Measurements from ENCODE around the gene SYNJ2.

The SYNJ2 gene

GRCh38 chr6:158006821-158007570 lies 25.3 kb downstream of the SYNJ2 start:
- Mint-ChIP-seq H3K4me3 (no peak overlapping the region), H3K36me3 (ENCODE audit: low read depth) (peaks cover 33% of the 10 kb centered on the region), H3K27ac (no peak overlapping the region), H3K27me3 (no peaks in the 10 kb centered on the region), H3K4me1 (ENCODE audit: low read depth) (peaks cover 83% of the 10 kb centered on the region), H3K9me3 (no peaks in the 10 kb centered on the region)
- DNase-seq: no peak

GRCh38 chr6:158008864-158009113 lies 27.1 kb downstream of the SYNJ2 start:
- Mint-ChIP-seq H3K4me3 (peak overlapping the region; percentile 57), H3K27me3 (no peaks in the 10 kb centered on the region), H3K9me3 (no peaks in the 10 kb centered on the region), H3K27ac (peak overlapping the region; percentile 84), H3K4me1 (ENCODE audit: low read depth) (peaks cover 78% of the 10 kb centered on the region), H3K36me3 (ENCODE audit: low read depth) (peaks cover 36% of the 10 kb centered on the region)
- DNase-seq: no peak

- Mint-ChIP-seq H3K4me1 (ENCODE audit: low read depth) (peaks cover 78% of the 10 kb centered on the region), H3K4me3 (peak overlapping the region; percentile 57), H3K27me3 (no peaks in the 10 kb centered on the region), H3K9me3 (no peaks in the 10 kb centered on the region), H3K27ac (peak overlapping the region; percentile 84), H3K36me3 (ENCODE audit: low read depth) (peaks cover 36% of the 10 kb centered on the region)
- no peak for DNase-seq
Measured at GRCh38 chr6:158009114-158009891, 27.6 kb downstream of the SYNJ2 start.

GRCh38 chr6:158009935-158010585 lies 28.4 kb downstream of the SYNJ2 start:
- Mint-ChIP-seq H3K36me3 (ENCODE audit: low read depth) (peaks cover 36% of the 10 kb centered on the region), H3K4me3 (no peak overlapping the region), H3K27me3 (no peaks in the 10 kb centered on the region), H3K9me3 (no peaks in the 10 kb centered on the region), H3K27ac (peak overlapping the region; percentile 24), H3K4me1 (ENCODE audit: low read depth) (peaks cover 79% of the 10 kb centered on the region)
- no peak for DNase-seq

DNA sequence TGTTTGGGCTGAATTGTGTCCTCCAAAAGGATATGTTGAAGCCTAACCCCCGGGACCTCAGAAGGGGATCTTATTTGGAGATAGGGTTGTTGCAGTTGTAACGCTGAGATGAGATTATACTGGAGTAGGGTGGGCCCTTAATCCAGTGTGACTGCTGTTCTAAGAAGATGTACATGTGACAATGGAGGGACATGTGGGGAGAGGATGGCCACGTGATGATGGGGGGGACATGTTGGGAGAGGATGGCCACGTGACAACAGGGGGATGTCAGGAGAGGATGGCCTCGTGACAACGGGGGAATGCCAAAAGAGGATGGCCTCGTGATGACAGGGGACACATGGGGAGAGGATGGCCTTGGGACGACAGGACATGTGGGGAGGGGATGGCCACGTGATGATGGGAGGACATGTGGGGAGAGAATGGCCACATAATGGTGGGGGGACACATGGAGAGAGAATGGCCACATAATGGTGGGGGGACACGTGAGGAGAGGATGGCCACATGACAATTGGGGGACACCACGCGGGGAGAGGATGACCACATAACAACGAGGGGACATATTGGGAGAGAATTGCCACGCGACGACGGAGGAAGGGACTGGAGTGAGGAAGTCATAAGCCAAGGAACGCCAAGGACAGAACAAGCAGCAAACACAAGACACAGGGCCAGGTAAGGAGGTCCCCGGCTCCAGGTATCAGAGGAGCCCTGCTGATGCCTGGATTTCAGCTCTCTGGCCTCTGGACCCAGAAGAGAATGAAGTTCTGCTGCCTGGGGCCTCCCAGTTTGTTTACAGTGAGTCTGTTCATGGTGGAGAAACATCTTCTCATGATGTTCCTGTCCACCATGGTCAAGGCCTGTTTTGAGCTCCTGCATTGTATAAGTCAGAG lies 29.2 kb downstream of the SYNJ2 start:
- peak; percentile 13 for DNase-seq
- Mint-ChIP-seq H3K27ac (no peak overlapping the region), H3K36me3 (ENCODE audit: low read depth) (peaks cover 33% of the 10 kb centered on the region), H3K9me3 (no peaks in the 10 kb centered on the region), H3K27me3 (no peaks in the 10 kb centered on the region), H3K4me3 (no peak overlapping the region), H3K4me1 (ENCODE audit: low read depth) (peaks cover 78% of the 10 kb centered on the region)

GRCh38 chr6:158011478-158011920 lies 29.8 kb downstream of the SYNJ2 start:
- Mint-ChIP-seq H3K36me3 (ENCODE audit: low read depth) (peaks cover 28% of the 10 kb centered on the region), H3K27me3 (no peaks in the 10 kb centered on the region), H3K9me3 (no peaks in the 10 kb centered on the region), H3K27ac (no peak overlapping the region), H3K4me1 (ENCODE audit: low read depth) (peaks cover 72% of the 10 kb centered on the region), H3K4me3 (no peak overlapping the region)
- peak; percentile 1 for DNase-seq

DNA sequence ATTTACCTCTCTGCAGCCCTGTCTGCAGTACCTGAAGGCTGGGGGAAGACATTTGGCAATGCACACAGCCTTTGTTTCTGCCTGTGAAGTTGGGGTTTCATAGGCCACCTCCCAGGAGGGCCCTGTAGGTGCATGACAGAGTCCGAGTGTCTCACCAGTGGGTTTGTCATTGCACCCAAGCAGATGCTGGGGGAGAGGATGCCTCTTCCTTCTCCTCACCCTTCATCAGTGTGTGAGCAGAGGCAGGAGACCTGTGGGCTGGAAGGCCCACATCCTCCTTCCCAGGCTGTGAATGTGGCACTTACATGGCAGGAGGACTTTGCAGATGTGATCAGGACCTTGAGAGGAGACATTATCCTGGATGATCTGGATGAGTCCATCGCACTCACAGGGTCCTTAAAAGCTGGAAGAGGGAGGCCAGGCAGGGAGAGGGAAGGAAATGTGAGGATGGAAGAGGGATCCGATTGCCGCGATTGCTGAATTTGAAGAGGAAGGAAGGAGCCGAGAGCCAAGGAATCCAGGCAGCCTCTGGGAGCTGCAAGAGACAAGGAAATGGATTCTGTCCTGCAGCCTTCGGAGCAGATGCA lies 30.4 kb downstream of the SYNJ2 start:
- DNase-seq: peak; percentile 25
- H3K4me3 Mint-ChIP-seq: no peak overlapping the region

DNA sequence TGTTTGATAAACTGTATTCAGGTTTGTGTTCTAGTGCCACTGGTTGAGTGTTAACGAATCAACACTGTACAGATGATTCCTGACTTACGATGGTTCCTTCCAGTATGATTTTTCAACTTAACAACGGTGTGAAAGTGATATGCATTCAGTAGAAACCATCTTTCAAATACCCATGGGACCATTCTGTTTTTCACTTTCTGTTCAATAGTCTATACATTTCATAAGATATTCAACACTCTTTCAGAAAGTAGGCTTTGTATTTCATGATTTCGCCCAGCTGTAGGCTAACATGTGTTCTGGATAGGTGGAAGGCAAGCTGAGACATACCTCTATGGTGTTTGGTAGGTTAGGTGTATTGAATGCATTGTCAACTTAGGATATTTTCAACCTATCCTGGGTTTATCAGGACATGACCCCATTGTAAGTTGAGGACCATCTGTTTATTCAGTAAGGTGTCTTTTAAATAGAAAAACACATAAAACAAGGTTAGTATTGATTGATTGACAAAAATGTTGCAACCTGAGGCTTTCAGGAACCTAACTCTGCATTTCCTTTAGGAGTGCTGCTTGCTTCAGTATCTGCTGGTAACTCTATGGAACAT lies 32.3 kb downstream of the SYNJ2 start:
- H3K9me3 Mint-ChIP-seq: no peaks in the 10 kb centered on the region
- H3K36me3 Mint-ChIP-seq (ENCODE audit: low read depth): peaks cover 40% of the 10 kb centered on the region
- peaks cover 57% of the 10 kb centered on the region for H3K4me1 Mint-ChIP-seq (ENCODE audit: low read depth)
- no peak for DNase-seq
- H3K27me3 Mint-ChIP-seq: no peaks in the 10 kb centered on the region
- H3K4me3 Mint-ChIP-seq: no peak overlapping the region
- peak overlapping the region; percentile 75 for H3K27ac Mint-ChIP-seq

More for the DNA sequence above, 30.4 kb downstream of the SYNJ2 start:
- no peaks in the 10 kb centered on the region for H3K27me3 Mint-ChIP-seq
- no peak overlapping the region for H3K27ac Mint-ChIP-seq
- H3K36me3 Mint-ChIP-seq (ENCODE audit: low read depth): peaks cover 32% of the 10 kb centered on the region
- H3K9me3 Mint-ChIP-seq: no peaks in the 10 kb centered on the region
- peaks cover 72% of the 10 kb centered on the region for H3K4me1 Mint-ChIP-seq (ENCODE audit: low read depth)

DNA sequence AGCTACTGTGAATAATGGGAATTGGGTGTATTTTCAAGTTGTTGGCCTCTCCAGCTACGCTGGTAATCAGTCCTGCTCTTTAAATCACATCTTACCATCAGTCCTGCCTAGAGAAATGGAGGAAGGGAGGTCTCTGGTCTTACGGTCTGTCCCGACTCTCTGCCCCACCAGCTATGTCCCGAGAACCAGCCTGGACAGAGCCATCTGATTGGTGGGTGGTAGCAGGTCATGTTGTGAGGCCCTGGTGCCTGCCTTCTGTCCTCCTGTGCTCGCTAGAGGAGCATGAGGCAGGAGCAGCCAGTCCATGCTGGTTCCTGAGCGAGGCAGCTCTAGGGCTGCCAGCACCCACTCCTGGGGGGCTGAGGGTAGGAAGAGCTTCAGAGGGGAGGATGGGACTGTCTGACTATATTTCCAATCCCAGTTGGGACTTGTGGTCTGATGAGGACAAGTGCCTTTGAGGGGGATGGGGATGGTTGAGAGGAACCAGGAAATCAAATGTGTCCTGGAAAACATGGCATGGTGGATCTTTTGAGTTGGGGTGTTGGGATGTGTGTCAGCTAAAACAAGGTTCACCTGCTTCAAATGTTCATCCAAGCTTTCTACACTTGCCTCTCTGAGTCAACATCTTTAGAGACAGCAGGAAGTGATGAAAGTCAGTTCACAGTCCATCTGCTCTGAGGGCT lies 33.0 kb downstream of the SYNJ2 start:
- H3K36me3 Mint-ChIP-seq (ENCODE audit: low read depth): peaks cover 46% of the 10 kb centered on the region
- peaks cover 51% of the 10 kb centered on the region for H3K4me1 Mint-ChIP-seq (ENCODE audit: low read depth)
- no peaks in the 10 kb centered on the region for H3K9me3 Mint-ChIP-seq
- peak overlapping the region; percentile 75 for H3K27ac Mint-ChIP-seq
- no peak for DNase-seq
- H3K27me3 Mint-ChIP-seq: no peaks in the 10 kb centered on the region
- H3K4me3 Mint-ChIP-seq: no peak overlapping the region

- H3K4me1 Mint-ChIP-seq (ENCODE audit: low read depth): peaks cover 50% of the 10 kb centered on the region
- H3K27ac Mint-ChIP-seq: peak overlapping the region; percentile 75
- no peaks in the 10 kb centered on the region for H3K9me3 Mint-ChIP-seq
- no peak overlapping the region for H3K4me3 Mint-ChIP-seq
- H3K27me3 Mint-ChIP-seq: no peaks in the 10 kb centered on the region
- peaks cover 51% of the 10 kb centered on the region for H3K36me3 Mint-ChIP-seq (ENCODE audit: low read depth)
- DNase-seq: no peak
Measured at GRCh38 chr6:158015188-158015506, 33.5 kb downstream of the SYNJ2 start.

- H3K9me3 Mint-ChIP-seq: no peaks in the 10 kb centered on the region
- peaks cover 39% of the 10 kb centered on the region for H3K4me1 Mint-ChIP-seq (ENCODE audit: low read depth)
- no peak overlapping the region for H3K27ac Mint-ChIP-seq
- no peak for DNase-seq
- H3K4me3 Mint-ChIP-seq: no peak overlapping the region
- H3K27me3 Mint-ChIP-seq: no peaks in the 10 kb centered on the region
- H3K36me3 Mint-ChIP-seq (ENCODE audit: low read depth): peaks cover 54% of the 10 kb centered on the region
Measured at GRCh38 chr6:158016571-158017383, 35.1 kb downstream of the SYNJ2 start.

- H3K27ac Mint-ChIP-seq: no peak overlapping the region
- no peaks in the 10 kb centered on the region for H3K9me3 Mint-ChIP-seq
- H3K4me3 Mint-ChIP-seq: no peak overlapping the region
- no peak for DNase-seq
- no peaks in the 10 kb centered on the region for H3K27me3 Mint-ChIP-seq
- peaks cover 32% of the 10 kb centered on the region for H3K4me1 Mint-ChIP-seq (ENCODE audit: low read depth)
- peaks cover 57% of the 10 kb centered on the region for H3K36me3 Mint-ChIP-seq (ENCODE audit: low read depth)
Measured at GRCh38 chr6:158017621-158018040, 36.0 kb downstream of the SYNJ2 start.

Measured in activated T-cell treated with anti-CD3 and anti-CD28 coated beads, Interleukin-2, amount 50 U/mL, for 24 hours (primary cell).